Thyroid gland (tissue), 4 donors: ENCODE data around the gene OCA2.

Source experiments
- POLR2A ChIP-seq, 2 donors: fragments of 450-650 bp; IDR thresholded peaks; one replicate each; pipeline ENCODE4 v1.6.1; 2017; ENCODE audit warnings: antibody characterized with exemption in 2 of 2, mild to moderate bottlenecking in 2 of 2, moderate library complexity in 1 of 2
- TF ChIP-seq, protein P1 (sequence below), 6 experiments: fragments of 200-600 bp in 3 of 6; fragments of 450-650 bp in 3 of 6; sonication (generic) in 3 of 6; IDR thresholded peaks; one replicate each; pipeline ENCODE4 v1.5.1; 2016 to 2019; ENCODE audit warnings: antibody characterized with exemption in 6 of 6, mild to moderate bottlenecking in 2 of 6, inconsistent platforms in 1 of 6, moderate library complexity in 1 of 6

GRCh38 chr15:28105793-28106192, 6.7 kb upstream of the OCA2 start:
- TF ChIP-seq, protein P1, sequence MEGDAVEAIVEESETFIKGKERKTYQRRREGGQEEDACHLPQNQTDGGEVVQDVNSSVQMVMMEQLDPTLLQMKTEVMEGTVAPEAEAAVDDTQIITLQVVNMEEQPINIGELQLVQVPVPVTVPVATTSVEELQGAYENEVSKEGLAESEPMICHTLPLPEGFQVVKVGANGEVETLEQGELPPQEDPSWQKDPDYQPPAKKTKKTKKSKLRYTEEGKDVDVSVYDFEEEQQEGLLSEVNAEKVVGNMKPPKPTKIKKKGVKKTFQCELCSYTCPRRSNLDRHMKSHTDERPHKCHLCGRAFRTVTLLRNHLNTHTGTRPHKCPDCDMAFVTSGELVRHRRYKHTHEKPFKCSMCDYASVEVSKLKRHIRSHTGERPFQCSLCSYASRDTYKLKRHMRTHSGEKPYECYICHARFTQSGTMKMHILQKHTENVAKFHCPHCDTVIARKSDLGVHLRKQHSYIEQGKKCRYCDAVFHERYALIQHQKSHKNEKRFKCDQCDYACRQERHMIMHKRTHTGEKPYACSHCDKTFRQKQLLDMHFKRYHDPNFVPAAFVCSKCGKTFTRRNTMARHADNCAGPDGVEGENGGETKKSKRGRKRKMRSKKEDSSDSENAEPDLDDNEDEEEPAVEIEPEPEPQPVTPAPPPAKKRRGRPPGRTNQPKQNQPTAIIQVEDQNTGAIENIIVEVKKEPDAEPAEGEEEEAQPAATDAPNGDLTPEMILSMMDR (IDR thresholded peaks at IDR 0.05) = no peak
- TF ChIP-seq POLR2A (IDR thresholded peaks at IDR 0.05) = no peak
